Sigmoid colon (tissue), 4 donors: ENCODE measurements around the gene COL4A5.

Experiments used
- CTCF ChIP-seq, 4 experiments: fragments of 450-650 bp in 3 of 4; fragments of 200-600 bp in 1 of 4; IDR thresholded peaks; one replicate each; pipeline ENCODE4 v1.5.1; 2016 to 2019; ENCODE audit warnings: antibody characterized with exemption in 4 of 4, mild to moderate bottlenecking in 3 of 4, moderate library complexity in 2 of 4
- POLR2A ChIP-seq, 2 donors: fragments of 450-650 bp; IDR thresholded peaks; one replicate each; pipeline ENCODE4 v1.6.1; 2016; ENCODE audit warnings: antibody characterized with exemption in 2 of 2, mild to moderate bottlenecking in 2 of 2, moderate library complexity in 2 of 2
- POLR2AphosphoS5 ChIP-seq, 4 donors: sonication (generic); formaldehyde crosslinking; IDR thresholded peaks; one replicate each; pipeline ENCODE4 v1.6.1; 2017; ENCODE audit warnings: antibody characterized with exemption in 4 of 4

- TF ChIP-seq POLR2AphosphoS5 (IDR thresholded peaks at IDR 0.05), result no peak
- TF ChIP-seq POLR2A (IDR thresholded peaks at IDR 0.05), result no peak
- TF ChIP-seq CTCF (IDR thresholded peaks at IDR 0.05), result no peak
These were observed 34.3 kb downstream of the COL4A5 start for GRCh38 chrX:108473979-108474378.
